ENCODE data around the gene ZNF804A. TPM values are rescaled to one million over a fixed set of nuclear protein-coding genes. Genes with fewer than 3 reads are reported as not detected.

The ZNF804A gene
- total RNA-seq, 2 experiments from 2014 or later: not detected

DNA sequence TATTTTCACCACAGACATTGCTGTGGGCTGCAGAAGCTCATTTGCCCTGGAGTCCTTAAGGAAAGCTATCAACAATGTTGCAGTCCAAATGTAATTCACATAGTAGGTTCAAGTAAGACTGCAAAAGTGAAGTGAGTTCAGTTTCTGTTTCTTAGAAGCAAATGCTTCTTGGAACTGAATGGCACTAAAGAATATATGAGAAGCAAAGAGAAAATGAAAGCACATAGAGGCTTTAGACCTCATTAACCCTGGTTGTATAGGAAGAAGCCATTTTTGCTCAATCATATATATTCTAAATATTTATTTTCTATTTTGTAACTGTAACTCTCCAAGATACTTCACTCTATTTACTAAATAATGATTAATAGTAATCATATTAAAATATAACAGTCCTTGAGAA lies 292.0 kb downstream of the ZNF804A start:
- Mint-ChIP-seq H3K4me1 (ENCODE audit: low read depth) (no peaks in the 10 kb centered on the region), H3K27ac (no peak overlapping the region), H3K9me3 (peaks cover 7% of the 10 kb centered on the region), H3K27me3 (no peaks in the 10 kb centered on the region), H3K36me3 (ENCODE audit: low read depth) (no peaks in the 10 kb centered on the region), H3K4me3 (no peak overlapping the region)
- intact Hi-C loops (cut with micrococcal nuclease): no loop called here
- TF ChIP-seq, protein P1, sequence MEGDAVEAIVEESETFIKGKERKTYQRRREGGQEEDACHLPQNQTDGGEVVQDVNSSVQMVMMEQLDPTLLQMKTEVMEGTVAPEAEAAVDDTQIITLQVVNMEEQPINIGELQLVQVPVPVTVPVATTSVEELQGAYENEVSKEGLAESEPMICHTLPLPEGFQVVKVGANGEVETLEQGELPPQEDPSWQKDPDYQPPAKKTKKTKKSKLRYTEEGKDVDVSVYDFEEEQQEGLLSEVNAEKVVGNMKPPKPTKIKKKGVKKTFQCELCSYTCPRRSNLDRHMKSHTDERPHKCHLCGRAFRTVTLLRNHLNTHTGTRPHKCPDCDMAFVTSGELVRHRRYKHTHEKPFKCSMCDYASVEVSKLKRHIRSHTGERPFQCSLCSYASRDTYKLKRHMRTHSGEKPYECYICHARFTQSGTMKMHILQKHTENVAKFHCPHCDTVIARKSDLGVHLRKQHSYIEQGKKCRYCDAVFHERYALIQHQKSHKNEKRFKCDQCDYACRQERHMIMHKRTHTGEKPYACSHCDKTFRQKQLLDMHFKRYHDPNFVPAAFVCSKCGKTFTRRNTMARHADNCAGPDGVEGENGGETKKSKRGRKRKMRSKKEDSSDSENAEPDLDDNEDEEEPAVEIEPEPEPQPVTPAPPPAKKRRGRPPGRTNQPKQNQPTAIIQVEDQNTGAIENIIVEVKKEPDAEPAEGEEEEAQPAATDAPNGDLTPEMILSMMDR (IDR thresholded peaks at IDR 0.05): no peak
- ATAC-seq (no peak), DNase-seq (no peak)
- POLR2A ChIA-PET: no interaction called here
- CTCF ChIA-PET: no interaction called here

DNA sequence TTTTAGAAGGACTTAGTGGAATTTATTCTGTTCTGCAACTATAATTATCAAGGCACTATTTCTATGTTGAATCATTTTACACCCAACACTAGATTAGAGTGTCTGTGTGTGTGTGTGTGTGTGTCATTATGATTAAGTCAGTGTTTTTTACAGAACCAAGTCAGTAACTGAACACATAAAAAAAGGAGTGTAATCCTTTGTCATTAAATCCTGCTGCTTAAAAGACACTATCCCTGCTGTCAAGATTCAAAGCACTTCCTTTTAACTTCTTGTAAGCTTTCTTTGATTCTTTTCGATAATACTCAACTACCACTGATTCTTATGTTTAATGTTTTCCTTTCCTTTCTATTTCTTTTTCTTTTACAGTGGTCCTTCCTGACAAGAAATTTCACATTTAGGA lies 306.7 kb downstream of the ZNF804A start:
- no peak overlapping the region for H3K4me3 Mint-ChIP-seq
- H3K36me3 Mint-ChIP-seq (ENCODE audit: low read depth): no peaks in the 10 kb centered on the region
- TF ChIP-seq, protein P1 (IDR thresholded peaks at IDR 0.05): no peak
- POLR2A ChIA-PET: no interaction called here
- no peaks in the 10 kb centered on the region for H3K4me1 Mint-ChIP-seq (ENCODE audit: low read depth)
- no peak overlapping the region for H3K27ac Mint-ChIP-seq
- H3K27me3 Mint-ChIP-seq: no peaks in the 10 kb centered on the region
- ATAC-seq (no peak), DNase-seq (no peak)
- intact Hi-C loops (cut with micrococcal nuclease): no loop called here
- CTCF ChIA-PET: no interaction called here
- peaks cover under 1% of the 10 kb centered on the region for H3K9me3 Mint-ChIP-seq

DNA sequence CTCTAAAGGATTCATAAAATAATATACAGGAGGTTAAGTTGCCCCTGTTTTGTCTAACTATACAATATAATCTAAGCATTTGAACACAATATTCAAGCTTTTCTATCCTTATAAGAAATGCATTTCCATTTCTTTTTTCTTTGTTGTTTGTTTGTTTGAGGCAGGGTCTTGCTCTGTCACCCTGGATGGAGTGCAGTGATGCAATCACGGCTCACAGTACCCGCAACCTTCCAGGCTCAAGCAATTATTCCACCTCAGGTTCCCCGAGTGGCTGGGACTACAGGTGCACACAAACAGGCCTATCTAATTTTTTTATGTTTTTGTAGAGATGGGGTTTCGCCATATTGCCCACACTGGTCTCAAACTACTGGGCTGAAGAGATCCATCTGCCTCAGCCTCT lies 307.8 kb downstream of the ZNF804A start:
- intact Hi-C loops (cut with micrococcal nuclease): no loop called here
- ChIA-PET CTCF (no interaction called here), POLR2A (no interaction called here)
- DNase-seq (no peak), ATAC-seq (no peak)
- no peak overlapping the region for H3K4me3 Mint-ChIP-seq
- no peak overlapping the region for H3K27ac Mint-ChIP-seq
- TF ChIP-seq, protein P1 (IDR thresholded peaks at IDR 0.05): no peak
- H3K27me3 Mint-ChIP-seq: no peaks in the 10 kb centered on the region
- no peaks in the 10 kb centered on the region for H3K4me1 Mint-ChIP-seq (ENCODE audit: low read depth)
- no peaks in the 10 kb centered on the region for H3K36me3 Mint-ChIP-seq (ENCODE audit: low read depth)
- peaks cover 2% of the 10 kb centered on the region for H3K9me3 Mint-ChIP-seq

DNA sequence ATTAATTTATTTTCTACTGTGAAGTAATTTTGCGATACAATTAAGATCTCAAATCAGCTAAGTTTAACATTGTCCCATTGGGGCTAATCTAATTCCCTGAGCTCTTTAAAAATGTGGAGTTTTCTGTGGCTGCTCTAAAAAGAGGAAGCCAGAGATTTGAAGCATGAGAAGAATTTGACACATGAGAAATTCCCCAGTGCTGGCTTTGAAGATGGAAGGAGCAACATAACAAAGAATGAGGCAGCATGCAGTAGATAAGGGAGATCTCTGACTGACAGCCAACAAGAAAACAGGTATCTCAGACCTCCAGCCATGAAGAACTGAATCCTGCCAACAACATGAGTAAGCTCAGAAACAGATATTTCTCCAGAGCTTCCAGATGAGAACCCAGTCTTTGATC lies 308.4 kb downstream of the ZNF804A start:
- Mint-ChIP-seq H3K4me1 (ENCODE audit: low read depth) (no peaks in the 10 kb centered on the region), H3K4me3 (no peak overlapping the region), H3K27me3 (no peaks in the 10 kb centered on the region), H3K27ac (no peak overlapping the region), H3K9me3 (peaks cover 2% of the 10 kb centered on the region), H3K36me3 (ENCODE audit: low read depth) (no peaks in the 10 kb centered on the region)
- ATAC-seq (no peak), DNase-seq (no peak)
- TF ChIP-seq, protein P1 (IDR thresholded peaks at IDR 0.05): no peak
- CTCF ChIA-PET: no interaction called here
- POLR2A ChIA-PET: no interaction called here
- intact Hi-C loops (cut with micrococcal nuclease): no loop called here

DNA sequence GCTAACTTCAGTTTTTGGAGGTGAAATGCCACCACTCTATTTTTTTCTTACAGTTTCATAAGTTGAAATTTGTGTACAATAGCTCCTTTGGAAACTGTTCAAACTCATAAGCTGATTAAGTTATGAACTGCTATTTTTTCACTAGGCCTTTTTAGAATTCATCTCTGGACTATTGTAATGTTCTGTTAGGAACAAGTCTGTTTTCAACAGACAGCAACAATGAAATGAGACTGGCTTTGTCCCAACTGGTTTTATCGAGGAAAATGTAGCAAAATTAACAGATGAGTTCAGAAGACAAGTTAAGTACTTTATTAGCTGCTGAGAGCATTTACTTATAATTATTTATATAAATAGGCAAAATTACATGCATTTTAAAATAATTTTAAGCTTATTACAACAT lies 310.6 kb downstream of the ZNF804A start:
- peaks cover 5% of the 10 kb centered on the region for H3K9me3 Mint-ChIP-seq
- H3K4me1 Mint-ChIP-seq (ENCODE audit: low read depth): no peaks in the 10 kb centered on the region
- H3K27ac Mint-ChIP-seq: no peak overlapping the region
- no peaks in the 10 kb centered on the region for H3K27me3 Mint-ChIP-seq
- intact Hi-C loops (cut with micrococcal nuclease): no loop called here
- ChIA-PET CTCF (no interaction called here), POLR2A (no interaction called here)
- DNase-seq (no peak), ATAC-seq (no peak)
- H3K4me3 Mint-ChIP-seq: no peak overlapping the region
- TF ChIP-seq, protein P1 (IDR thresholded peaks at IDR 0.05): no peak
- H3K36me3 Mint-ChIP-seq (ENCODE audit: low read depth): no peaks in the 10 kb centered on the region
